Measurements from ENCODE around the gene IL10RA.
"Not testable (repeated sequence)": the region's sequence is repeated elsewhere in the genome, so short reads cannot be mapped to it uniquely, and the experiment has no call there.

The IL10RA gene

GRCh38 chr11:117962826-117963225, 23.4 kb upstream of the IL10RA start:
- DNase-seq (ENCODE audit: low read depth in 2 of 2) = no peak

- DNase-seq (ENCODE audit: low read depth in 2 of 2) = no peak
Measured at GRCh38 chr11:117966908-117967307, 19.3 kb upstream of the IL10RA start.

GRCh38 chr11:117969160-117969991, 16.8 kb upstream of the IL10RA start:
- DNase-seq (ENCODE audit: low read depth in 2 of 2) = no peak

- no peak for DNase-seq (ENCODE audit: low read depth in 2 of 2)
Measured at GRCh38 chr11:117970400-117971024, 15.7 kb upstream of the IL10RA start.

- no peak for DNase-seq (ENCODE audit: low read depth in 2 of 2)
Measured at GRCh38 chr11:117972044-117972443, 14.2 kb upstream of the IL10RA start.

GRCh38 chr11:117972629-117973502, 13.3 kb upstream of the IL10RA start:
- DNase-seq (ENCODE audit: low read depth in 2 of 2) = no peak

- no peak for DNase-seq (ENCODE audit: low read depth in 2 of 2)
Measured at GRCh38 chr11:117973503-117973860, 12.7 kb upstream of the IL10RA start.

GRCh38 chr11:117976445-117976844, 9.7 kb upstream of the IL10RA start:
- no peak for DNase-seq (ENCODE audit: low read depth in 2 of 2)

GRCh38 chr11:117977029-117977428, 9.2 kb upstream of the IL10RA start:
- DNase-seq (ENCODE audit: low read depth in 2 of 2) = no peak

GRCh38 chr11:117977612-117978264, 8.5 kb upstream of the IL10RA start:
- DNase-seq (ENCODE audit: low read depth in 2 of 2) = not testable (repeated sequence)

- not testable (repeated sequence) for DNase-seq (ENCODE audit: low read depth in 2 of 2)
Measured at GRCh38 chr11:117978291-117978910, 7.8 kb upstream of the IL10RA start.

GRCh38 chr11:117978991-117979390, 7.2 kb upstream of the IL10RA start:
- DNase-seq (ENCODE audit: low read depth in 2 of 2) = no peak

GRCh38 chr11:117979481-117980211, 6.5 kb upstream of the IL10RA start:
- no peak for DNase-seq (ENCODE audit: low read depth in 2 of 2)

- DNase-seq (ENCODE audit: low read depth in 2 of 2) = no peak
Measured at GRCh38 chr11:117980280-117980679, 5.9 kb upstream of the IL10RA start.

GRCh38 chr11:117980720-117981119, 5.5 kb upstream of the IL10RA start:
- no peak for DNase-seq (ENCODE audit: low read depth in 2 of 2)

GRCh38 chr11:117983163-117983475, 3.1 kb upstream of the IL10RA start:
- no peak for DNase-seq (ENCODE audit: low read depth in 2 of 2)

GRCh38 chr11:117984476-117984875, 1.7 kb upstream of the IL10RA start:
- DNase-seq (ENCODE audit: low read depth in 2 of 2) = no peak

GRCh38 chr11:117986981-117987574, 884 bp downstream of the IL10RA start:
- no peak for DNase-seq (ENCODE audit: low read depth in 2 of 2)

GRCh38 chr11:117989351-117990102, 3.3 kb downstream of the IL10RA start:
- no peak for DNase-seq (ENCODE audit: low read depth in 2 of 2)

GRCh38 chr11:117992136-117992535, 5.9 kb downstream of the IL10RA start:
- DNase-seq (ENCODE audit: low read depth in 2 of 2) = no peak

Measured in fibroblast of skin of left quadriceps (primary cell).